SIG-M5 treated with dmso at 0.1 percent for 504 hours (cell line): ENCODE results near the gene ROR1.

Experiments used
- DNase-seq: peaks from one replicate; lab custom pipeline; 2025; ENCODE audit not compliant: unreplicated experiment; lab: John Stamatoyannopoulos, UW

The ROR1 gene

DNA sequence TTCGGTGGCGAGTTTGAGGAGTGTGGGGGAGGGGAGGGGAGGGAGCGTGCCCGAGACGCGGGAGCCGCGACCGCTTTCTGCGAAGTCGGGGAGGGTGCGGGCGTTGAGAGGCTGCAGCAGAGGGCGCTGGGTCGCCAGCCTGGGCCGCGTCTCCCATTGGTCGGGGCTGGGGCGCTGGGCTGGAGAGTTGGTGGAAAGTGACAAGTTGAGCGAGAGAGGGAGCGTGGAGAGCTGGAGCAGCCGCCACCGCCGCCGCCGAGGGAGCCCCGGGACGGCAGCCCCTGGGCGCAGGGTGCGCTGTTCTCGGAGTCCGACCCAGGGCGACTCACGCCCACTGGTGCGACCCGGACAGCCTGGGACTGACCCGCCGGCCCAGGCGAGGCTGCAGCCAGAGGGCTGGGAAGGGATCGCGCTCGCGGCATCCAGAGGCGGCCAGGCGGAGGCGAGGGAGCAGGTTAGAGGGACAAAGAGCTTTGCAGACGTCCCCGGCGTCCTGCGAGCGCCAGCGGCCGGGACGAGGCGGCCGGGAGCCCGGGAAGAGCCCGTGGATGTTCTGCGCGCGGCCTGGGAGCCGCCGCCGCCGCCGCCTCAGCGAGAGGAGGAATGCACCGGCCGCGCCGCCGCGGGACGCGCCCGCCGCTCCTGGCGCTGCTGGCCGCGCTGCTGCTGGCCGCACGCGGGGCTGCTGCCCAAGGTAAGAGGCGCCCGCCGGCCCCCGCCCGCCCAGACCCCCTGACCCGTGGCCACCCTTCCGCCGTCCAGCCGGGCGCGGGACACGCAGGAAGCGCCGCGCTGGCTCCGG lies at the start of gene ROR1:
TSS of gene ROR1 (plus strand) at position 203 of the 802 bp plus-strand sequence.
- DNase-seq = peak; percentile 48

DNA sequence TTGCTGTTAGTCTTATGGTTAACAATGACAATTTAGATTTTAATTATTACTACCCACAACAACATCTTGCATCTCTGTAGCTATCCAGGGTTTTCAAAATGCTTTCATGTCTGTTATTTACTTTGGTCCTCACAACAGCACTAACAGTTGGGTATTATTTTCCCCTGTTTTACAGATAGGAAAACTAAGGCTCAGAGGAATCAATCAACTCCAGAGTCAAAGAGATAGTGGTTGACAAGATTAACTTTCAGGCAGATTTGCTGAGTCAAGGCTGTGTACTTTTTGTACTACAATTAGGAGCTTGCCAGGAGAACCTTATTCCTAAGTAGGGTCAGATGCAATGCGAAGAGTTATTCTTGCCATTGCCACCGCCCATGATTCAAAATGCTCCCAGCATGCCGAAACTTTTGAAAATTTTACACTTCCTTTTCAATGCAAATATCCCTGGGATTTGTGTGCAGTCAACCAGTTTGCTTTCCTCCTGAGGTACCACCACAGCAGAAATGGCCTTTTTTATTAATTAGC lies 49.4 kb upstream of the ROR1 start:
- DNase-seq = no peak

DNA sequence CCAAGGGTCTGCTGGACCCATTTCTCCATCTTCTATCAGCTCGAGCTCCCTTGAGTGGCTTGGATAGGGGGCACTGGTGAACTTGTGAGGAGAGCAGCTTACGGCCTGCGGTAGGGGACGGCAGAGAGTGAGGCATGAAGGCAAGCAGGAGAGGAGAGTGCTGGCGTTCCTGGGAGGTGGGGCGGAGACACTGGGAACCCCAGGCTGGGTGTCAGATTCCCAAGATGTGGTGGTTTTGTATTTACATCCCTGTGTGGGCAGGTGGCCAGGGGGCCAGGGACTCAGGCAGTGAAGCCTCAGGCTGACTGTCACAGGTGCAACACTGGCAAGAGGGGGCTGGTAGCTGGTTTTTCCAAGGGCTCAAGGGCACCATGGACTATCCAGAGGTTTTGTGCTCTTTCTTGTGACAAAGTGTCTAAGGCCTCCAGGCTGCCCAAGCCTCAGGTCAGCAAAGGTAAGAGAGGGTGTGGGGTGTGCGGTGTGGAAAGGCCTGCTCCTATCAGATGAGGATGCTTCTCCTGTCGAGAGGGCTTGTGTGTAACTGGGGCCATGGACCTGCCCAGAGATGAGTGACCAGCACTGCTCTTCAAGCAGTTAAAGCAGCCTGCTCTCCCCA lies 45.1 kb upstream of the ROR1 start:
- DNase-seq = no peak

DNA sequence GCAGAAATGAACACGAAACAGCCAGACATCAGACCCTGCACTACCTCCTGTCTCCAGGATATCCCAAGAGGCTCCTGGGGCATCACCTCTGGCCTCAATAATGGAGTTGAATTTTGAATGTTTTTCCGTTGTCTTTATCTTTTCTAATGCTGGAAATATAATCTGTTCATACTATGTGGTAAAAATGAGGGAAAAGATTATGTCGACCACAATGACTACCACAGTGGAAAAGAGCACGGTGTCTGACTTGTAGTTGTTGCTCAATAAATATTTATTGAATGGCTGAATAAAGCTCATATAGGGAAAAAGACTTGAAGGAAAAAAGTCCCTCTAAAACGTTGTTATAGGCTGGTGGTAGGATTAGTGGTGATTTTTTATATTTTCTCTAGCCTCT lies 44.6 kb upstream of the ROR1 start:
- no peak for DNase-seq

DNA sequence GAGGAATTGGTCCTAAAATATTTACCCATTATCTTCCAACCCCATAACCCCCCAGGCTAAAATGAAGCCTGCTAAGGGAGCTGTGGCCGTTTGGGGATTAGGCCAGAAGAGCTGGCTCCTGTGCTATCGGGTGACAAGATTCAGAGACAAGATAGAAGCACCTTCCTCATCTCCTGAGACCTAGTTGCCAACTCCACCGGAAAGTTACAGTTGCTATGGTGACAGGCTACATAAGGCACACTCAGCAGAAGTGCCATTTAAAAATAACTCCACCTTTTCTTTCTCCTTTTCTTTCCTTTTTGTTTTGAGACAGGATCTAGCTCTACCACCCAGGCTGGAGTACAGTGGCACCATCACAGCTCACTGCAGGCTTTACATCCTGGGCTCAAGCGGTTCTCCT lies 43.6 kb upstream of the ROR1 start:
- DNase-seq = no peak

DNA sequence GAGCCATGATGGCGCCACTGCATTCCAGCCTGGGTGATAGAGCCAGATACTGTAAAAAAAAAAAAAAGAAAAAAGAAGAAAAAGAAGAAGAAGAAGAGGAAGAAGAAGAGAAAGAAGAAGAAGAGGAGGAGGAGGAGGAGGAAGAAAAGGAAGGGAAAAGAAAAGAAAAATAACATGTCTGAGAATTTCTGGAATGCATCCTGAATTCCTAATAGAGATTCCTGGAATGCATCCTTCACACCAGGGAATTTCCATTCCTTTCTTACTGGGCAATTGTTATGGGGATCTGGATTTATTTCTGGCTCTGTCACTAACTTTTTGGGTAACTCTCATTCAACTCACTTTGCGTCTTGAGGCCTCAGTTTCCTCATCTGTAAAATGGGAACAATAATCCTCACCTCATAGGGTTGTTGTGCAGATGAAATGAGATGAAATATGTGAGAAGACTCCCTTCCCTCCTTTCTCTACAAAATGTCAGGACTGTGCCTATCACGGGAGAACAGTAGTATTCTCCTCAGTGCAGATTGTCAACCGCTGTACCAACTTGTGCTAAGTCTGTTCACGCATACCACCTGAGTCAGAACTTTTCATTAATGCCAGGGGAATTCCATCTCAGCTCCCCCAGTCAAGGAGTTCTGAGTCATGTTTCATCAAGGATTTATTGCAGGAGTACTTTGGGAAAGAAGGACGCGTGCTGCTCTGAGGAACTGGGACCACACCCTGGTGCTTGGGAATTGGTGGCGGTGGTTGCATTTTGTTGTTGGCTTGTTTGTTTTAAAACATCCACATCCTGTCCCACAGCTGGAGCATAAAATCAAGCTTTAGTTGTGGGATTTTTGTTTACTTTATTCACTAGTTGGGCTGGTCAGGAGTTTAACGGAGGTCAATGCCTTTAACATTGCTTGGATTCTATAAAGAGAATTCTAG lies 42.4 kb upstream of the ROR1 start:
- DNase-seq = no peak

DNA sequence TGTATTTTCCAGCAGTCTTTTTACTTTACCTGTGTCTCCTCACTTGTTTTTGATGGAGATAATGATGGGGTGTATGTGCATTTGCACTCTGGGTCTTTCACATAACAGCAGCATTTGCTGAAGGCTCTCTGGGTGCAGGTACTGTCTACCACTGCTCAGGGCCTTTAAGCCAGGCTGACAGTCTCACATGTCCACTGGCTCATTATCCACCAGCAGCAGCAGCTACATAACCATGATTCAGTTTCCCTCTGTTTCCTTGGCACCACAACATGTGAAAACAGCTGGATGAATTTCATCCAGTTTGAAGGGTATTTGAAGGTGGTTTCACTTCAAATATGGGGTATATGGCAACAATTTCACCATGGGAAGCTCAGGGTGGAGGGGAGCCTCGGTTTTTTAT lies 41.2 kb upstream of the ROR1 start:
- no peak for DNase-seq

DNA sequence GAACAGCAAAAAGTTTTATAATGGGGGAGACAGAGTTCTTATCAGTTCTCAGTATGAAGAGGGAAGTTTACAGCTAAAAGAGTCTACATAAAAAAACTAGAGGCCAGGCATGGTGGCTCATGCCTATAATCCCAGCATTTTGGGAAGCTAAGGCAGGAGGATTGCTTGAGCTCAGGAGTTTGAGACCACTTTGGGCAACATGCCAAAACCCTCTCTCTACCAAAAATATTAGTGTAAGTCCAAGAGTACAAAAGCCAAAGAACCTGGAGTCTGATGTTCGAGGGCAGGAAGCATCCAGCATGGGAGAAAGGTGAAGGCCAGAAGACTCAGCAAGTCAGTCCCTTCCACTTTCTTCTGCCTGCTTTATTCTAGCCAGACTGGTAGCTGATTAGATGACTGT lies 35.0 kb upstream of the ROR1 start:
- no peak for DNase-seq

DNA sequence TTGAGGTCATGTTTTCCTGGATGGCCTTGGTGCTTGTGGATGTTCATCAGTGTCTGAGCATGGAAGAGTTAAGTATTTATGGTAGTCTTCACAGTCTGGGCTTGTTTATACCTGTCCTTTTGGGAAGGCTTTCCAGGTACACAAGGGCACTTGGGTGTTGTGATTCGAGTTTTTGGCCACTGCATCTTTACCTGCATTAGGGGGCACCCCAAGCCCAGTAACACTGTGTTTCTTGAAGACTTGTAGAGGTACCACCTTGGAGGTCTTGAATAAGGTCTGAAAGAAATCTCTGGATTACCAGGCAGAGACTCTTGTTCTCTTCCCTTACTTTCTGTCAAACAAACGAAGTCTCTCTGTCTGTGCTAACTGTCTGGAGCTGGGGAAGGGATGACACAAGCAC lies 34.4 kb upstream of the ROR1 start:
- DNase-seq = no peak

DNA sequence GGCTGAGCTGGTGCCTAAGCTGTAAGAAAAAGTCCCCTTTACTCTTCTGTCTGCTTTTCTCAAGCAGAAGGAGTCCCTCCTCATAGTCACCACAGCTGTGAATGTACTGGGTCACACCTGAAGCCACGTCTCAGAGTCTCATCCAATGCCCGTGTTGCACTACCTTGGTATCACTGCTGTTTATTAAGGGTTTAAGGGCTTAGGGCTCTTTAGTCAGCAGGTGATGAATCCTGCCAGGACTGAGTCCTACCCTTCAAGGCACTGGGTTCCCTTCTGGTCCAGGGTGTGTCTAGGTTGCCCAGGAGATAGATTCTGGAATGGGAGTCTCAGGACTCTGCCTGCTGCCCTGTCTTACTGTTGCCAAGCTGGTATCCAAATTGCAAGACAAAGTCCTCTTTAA lies 33.4 kb upstream of the ROR1 start:
- no peak for DNase-seq

DNA sequence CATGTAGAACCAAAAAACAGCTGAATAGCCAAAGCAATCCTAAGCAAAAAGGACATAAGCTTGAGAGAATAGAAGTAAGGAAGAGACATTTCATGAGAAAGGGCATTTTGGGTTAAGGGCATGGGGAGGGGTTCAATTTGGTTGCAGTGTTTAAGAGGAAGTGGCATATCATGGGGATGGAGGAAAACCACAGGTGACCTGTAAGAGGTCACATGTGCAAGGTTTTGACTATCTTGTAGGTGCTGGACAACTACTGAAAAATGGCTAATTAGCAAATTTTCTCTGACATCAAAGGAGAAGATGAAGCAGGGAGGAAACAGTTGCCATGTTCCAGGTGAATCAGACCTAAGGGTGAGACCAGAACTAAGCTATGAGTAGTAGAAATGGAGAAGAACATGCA lies 31.3 kb upstream of the ROR1 start:
- no peak for DNase-seq

DNA sequence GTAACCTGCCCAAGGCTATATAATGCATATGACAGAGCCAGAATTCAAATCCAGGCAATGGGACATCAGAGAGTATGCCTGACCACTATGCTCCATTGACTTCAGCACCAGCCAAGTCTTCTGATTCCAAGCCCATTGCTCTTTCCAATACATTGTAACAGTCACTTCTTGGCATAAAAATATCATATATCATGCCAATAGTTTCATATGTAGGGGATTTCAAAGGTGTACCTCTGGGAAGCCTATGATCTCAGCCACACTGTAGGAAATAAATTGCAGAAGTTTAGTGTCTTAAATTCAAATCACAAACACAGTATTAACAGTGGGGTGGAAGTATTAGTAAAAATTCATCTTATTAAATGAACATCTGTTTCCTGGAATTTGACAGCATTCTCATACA lies 30.0 kb upstream of the ROR1 start:
- no peak for DNase-seq

DNA sequence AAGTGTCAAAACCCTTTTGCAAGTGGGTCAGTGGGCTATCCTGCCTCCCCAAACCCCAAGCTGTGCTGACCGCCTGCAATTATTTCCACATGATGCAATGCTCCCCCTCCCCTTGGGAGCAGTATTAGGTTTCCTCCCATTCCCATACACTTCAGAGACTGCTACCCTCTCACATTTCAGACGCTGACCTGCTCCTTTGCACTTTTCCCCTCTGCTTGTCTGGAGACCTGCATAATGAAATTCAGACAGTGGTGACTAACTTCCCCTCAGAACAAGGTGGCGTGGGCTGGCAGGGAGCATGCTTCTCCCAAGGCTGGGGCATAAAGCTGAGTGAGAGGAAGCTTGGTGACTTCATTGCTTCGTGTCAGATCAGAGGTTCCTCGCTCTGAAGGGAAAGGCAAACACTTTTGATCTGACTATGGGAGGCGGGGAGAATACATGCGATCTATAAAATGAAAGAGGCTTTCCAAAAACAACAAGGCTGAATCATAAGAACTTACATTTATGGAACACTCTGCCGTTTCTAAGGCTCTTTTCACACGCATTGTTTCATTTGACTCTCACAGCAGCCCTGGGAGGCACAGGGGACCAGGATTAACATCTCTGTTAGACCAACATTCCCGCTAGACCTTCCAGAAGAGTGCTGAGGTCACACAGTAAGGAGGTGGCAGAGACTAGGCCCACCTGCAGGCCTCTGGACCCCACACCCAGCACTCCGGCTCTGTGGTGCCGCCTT lies 27.5 kb upstream of the ROR1 start:
- DNase-seq = no peak

DNA sequence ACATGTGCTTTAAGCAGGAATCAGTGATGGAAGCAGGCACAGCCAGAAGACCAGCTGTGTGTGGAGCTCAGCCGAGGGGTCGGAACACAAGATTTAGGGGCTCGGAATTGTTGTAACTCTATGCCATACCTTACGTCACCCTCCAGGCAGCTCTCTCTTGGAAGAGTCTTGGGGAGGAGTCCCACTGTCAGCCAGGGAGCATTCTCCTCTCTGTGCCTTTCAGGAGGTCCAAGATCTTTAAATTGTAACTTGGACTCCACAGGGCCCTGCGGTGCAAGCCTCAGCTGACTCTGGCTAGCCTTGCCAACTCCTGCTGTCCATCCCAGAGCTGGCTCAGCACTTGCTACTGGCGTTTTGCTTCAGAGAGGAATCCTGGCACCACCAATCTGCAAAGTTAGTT lies 26.4 kb upstream of the ROR1 start:
- no peak for DNase-seq

DNA sequence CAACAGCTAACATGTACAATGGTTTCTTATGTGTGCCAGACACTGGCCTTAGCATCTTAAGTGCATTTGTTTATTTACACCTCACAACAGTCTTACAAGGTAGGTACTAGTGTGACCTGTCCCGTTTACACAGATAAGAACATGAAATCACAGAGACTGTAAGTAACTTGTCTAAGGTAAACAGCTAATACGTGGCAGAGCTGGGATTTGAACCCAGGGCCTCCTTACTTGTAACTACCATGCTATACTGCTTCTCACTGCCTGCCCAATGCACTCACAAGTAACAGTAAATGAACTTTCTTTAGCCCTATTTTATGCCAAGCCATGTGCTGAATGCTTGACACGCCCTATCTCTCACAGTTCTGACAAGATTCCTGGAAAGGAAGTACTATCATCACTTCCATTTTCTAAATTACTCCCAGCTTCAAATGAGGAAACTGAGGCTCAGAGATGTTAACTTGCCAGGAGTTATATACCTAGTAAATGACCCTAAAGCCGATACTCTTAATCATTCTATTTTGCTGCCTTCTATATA lies 25.7 kb upstream of the ROR1 start:
- no peak for DNase-seq

DNA sequence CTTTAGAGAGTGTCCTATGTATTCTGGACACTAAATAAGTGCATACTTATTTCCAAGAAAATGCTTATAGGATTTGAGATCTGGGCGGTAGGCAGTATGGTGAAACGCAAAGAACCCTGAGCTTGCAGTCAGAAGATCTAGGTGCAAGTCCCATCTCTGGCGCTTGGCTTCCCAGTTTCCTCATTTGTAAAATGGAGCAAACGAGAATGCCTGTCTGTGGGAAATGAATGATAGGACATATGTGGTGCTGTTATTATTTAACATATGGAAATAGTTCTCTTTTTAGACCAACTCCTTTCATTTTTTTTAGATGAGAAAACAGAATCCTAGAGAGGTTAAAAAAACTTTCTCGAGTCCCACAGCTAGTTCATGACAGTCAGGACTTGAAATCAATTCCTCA lies 25.2 kb upstream of the ROR1 start:
- DNase-seq = no peak

DNA sequence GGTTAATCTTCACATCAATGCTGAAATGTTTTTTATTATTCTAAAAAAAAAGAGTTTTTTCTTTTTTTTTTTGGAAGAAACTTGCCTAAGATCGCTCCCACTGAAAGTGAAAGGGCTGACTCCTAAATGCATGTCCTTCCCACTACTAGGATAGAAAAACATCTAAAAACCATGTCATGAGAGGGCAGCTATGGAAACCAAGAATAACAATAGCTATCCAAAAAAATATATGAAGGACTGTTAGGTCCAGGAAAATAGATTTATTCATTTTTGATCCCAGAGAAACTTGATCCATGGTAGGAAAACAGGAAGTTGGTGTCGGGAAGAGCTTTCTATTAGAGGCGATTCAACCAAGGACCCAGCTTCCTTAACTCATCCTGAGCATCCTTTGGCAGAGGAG lies 23.1 kb upstream of the ROR1 start:
- no peak for DNase-seq

DNA sequence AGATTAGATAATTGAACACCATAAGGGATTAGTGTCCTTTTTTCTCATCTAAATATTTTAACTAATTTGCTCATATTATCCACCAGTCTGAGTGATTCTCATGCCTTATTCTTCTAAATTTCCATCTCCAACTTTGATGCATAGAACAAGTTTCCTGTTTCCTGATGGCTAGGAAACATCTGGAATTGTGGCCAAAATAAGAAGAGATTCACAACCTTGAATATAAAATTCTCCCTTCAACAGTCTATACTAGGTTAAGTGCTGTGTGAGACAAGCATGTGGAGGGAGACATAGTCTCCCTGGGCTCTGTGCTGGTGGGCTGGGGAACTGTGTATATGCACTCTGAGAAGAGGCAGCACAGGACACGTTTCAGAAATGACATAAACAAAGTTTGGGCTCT lies 21.6 kb upstream of the ROR1 start:
- DNase-seq = no peak

DNA sequence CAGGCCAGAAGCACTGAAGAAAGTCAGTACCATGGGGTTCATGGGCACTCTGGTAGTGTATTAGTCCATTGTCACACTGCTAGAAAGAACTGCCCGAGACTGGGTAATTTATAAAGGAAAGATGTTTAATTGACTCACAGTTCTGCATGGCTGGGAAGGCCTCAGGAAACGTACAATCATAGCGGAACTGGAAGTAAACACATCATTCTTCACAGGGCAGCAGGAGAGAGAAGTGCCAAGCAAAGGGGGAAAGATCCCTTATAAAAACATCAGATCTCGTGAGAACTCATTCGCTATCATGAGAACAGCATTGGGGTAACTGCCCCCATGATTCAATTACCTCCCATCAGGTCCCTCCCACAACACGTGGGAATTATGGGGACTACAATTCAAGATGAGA lies 20.2 kb upstream of the ROR1 start:
- no peak for DNase-seq

DNA sequence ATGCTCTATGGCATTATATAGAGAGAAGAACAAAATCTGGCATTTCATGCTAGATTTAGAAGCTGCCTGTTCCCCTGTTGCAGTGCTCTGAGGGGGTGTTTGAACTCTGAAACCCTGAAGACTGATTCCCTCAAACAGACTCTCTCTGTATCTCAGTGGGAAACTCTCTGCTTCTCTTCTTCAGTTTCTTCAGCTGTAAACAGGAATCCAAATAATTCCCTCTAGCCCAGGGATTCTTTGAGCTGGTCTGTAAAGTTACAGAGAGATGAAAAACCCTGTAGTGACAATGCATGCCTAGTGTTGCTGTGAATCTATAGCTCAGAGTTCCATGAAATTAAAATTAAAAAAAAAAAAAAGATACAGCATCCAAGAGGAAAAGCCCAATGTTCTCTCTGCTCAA lies 17.0 kb upstream of the ROR1 start:
- DNase-seq = no peak

DNA sequence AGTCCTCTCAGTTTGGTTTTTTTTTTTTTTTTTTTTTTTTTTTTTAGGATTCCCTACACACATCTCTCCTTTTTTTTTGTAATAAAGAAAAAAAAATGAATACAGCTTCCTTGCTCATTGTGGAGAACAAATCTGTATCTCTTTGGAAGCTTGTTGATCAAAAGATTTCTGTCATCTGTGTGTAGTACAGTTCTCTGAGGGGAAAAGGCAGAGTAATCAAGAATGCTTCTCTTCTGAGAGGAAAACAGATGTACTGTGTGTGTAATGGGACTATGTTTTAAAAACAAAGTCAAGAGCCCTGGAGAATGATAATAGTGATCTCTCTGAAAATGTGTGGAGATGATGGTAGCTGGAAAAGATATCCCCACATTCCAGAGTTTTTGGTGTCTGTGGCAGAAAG lies 16.5 kb upstream of the ROR1 start:
- DNase-seq = no peak
